ENCODE results near the gene MFSD2A. TPM values are rescaled to one million over a fixed set of nuclear protein-coding genes. Genes with fewer than 3 reads are reported as not detected.
A peak's percentile ranks its signal among the peaks of the same experiment; 100 is the strongest.

MFSD2A gene
- polyA plus RNA-seq, 1 of the 3 experiments (the other 2 are of a cell fraction) = 6.3 TPM

- Histone ChIP-seq H3F3A (replicated peaks; ENCODE audit: insufficient read depth) (no peaks in the 10 kb centered on the region), H3K36me3 (replicated peaks in 1 of 2; ENCODE audit: control insufficient read depth in 1 of 2, insufficient read depth in 2 of 2, low read length in 1 of 2) (no peaks in the 10 kb centered on the region), H3K79me2 (ENCODE audit: insufficient read depth) (peaks cover 8% of the 10 kb centered on the region; the same call in 1 of the 2 replicates), H3K9ac (no peak overlapping the region), H3K4me2 (no peak overlapping the region), H3K4me3 (ENCODE audit: low read depth in 2 of 2, low read length in 1 of 2) (no peak overlapping the region), H3K4me1 (ENCODE audit: control insufficient read depth in 1 of 2, insufficient read depth in 2 of 2, low read depth in 1 of 2, low read length in 1 of 2) (peaks cover 0 to 23% of the 10 kb centered on the region in 2 experiments; a peak in 1 of 4 replicates), H3K27ac (ENCODE audit: low read depth in 2 of 2, low read length in 1 of 2) (no peak overlapping the region), H4K20me1 (ENCODE audit: insufficient read depth) (no peaks in the 10 kb centered on the region), H2AFZ (ENCODE audit: low read depth) (no peak overlapping the region), H3K9me2 (no peaks in the 10 kb centered on the region), H3K9me3 (no peaks in the 10 kb centered on the region), H3K27me3 (ENCODE audit: insufficient read depth) (no peaks in the 10 kb centered on the region)
- WGBS (ENCODE audit: low lambda C conversion rate) = 90% methylated on average over 3 of the region's 3 CpGs
- TF ChIP-seq EP300 (IDR thresholded peaks at IDR 0.05; ENCODE audit: borderline replicate concordance in 1 of 2, low read depth in 1 of 2, low read length in 1 of 2) (no peak), GABPA (IDR thresholded peaks at IDR 0.05; ENCODE audit: low read depth) (no peak), FOSL2 (IDR thresholded peaks at IDR 0.05; ENCODE audit: borderline replicate concordance, low read depth) (no peak), TEAD4 (IDR thresholded peaks at IDR 0.05; ENCODE audit: borderline replicate concordance, insufficient read depth) (no peak), NRF1 (IDR thresholded peaks at IDR 0.05; ENCODE audit: low read depth, low read length) (no peak), TAF1 (IDR thresholded peaks at IDR 0.05; ENCODE audit: borderline replicate concordance, low read depth, low read length) (no peak), RFX5 (IDR thresholded peaks at IDR 0.05; ENCODE audit: low read length) (no peak), FOXJ3 (CRISPR knock-in tag; IDR thresholded peaks at IDR 0.05) (no peak), ELF1 (IDR thresholded peaks at IDR 0.05) (no peak)
- TF ChIP-seq, protein P1, sequence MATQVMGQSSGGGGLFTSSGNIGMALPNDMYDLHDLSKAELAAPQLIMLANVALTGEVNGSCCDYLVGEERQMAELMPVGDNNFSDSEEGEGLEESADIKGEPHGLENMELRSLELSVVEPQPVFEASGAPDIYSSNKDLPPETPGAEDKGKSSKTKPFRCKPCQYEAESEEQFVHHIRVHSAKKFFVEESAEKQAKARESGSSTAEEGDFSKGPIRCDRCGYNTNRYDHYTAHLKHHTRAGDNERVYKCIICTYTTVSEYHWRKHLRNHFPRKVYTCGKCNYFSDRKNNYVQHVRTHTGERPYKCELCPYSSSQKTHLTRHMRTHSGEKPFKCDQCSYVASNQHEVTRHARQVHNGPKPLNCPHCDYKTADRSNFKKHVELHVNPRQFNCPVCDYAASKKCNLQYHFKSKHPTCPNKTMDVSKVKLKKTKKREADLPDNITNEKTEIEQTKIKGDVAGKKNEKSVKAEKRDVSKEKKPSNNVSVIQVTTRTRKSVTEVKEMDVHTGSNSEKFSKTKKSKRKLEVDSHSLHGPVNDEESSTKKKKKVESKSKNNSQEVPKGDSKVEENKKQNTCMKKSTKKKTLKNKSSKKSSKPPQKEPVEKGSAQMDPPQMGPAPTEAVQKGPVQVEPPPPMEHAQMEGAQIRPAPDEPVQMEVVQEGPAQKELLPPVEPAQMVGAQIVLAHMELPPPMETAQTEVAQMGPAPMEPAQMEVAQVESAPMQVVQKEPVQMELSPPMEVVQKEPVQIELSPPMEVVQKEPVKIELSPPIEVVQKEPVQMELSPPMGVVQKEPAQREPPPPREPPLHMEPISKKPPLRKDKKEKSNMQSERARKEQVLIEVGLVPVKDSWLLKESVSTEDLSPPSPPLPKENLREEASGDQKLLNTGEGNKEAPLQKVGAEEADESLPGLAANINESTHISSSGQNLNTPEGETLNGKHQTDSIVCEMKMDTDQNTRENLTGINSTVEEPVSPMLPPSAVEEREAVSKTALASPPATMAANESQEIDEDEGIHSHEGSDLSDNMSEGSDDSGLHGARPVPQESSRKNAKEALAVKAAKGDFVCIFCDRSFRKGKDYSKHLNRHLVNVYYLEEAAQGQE (IDR thresholded peaks at IDR 0.05; ENCODE audit: low read depth, low read length) = no peak
- DNase-seq = no peak
- ChIA-PET POLR2A (no interaction called here), CTCF (interaction anchor here (0.8 to 2.4 kb wide), 3 partner anchors 21 to 135 kb away, joined by 3 to 10 read pairs (median 3); no protein-coding TSS in a partner anchor)
Observed at GRCh38 chr1:39951926-39952325, 3.0 kb upstream of the MFSD2A start.

- Histone ChIP-seq H2AFZ (ENCODE audit: low read depth) (no peak overlapping the region), H3K4me2 (no peak overlapping the region), H3F3A (replicated peaks; ENCODE audit: insufficient read depth) (no peaks in the 10 kb centered on the region), H4K20me1 (ENCODE audit: insufficient read depth) (no peaks in the 10 kb centered on the region), H3K27me3 (ENCODE audit: insufficient read depth) (no peaks in the 10 kb centered on the region), H3K27ac (ENCODE audit: low read depth in 2 of 2, low read length in 1 of 2) (no peak overlapping the region), H3K9me3 (no peaks in the 10 kb centered on the region), H3K4me3 (ENCODE audit: low read depth in 2 of 2, low read length in 1 of 2) (no peak overlapping the region), H3K9ac (no peak overlapping the region), H3K9me2 (no peaks in the 10 kb centered on the region), H3K4me1 (ENCODE audit: control insufficient read depth in 1 of 2, insufficient read depth in 2 of 2, low read depth in 1 of 2, low read length in 1 of 2) (peaks cover 0 to 23% of the 10 kb centered on the region in 2 experiments; a peak in 1 of 4 replicates), H3K79me2 (ENCODE audit: insufficient read depth) (peaks cover 8% of the 10 kb centered on the region; the same call in 1 of the 2 replicates), H3K36me3 (replicated peaks in 1 of 2; ENCODE audit: control insufficient read depth in 1 of 2, insufficient read depth in 2 of 2, low read length in 1 of 2) (no peaks in the 10 kb centered on the region)
- DNase-seq = peak; percentile 42
- ChIA-PET CTCF (interaction anchor here (0.9 kb wide), 1 partner anchor 33 kb away, joined by 3 read pairs; no protein-coding TSS in a partner anchor), POLR2A (no interaction called here)
- 76% methylated on average over 8 of the region's 8 CpGs for WGBS (ENCODE audit: low lambda C conversion rate)
- TF ChIP-seq FOXM1 (IDR thresholded peaks at IDR 0.05; ENCODE audit: low read depth) (no peak), EZH2phosphoT487 (IDR thresholded peaks at IDR 0.05; ENCODE audit: borderline replicate concordance, low read depth) (no peak), NRF1 (IDR thresholded peaks at IDR 0.05; ENCODE audit: low read depth, low read length) (no peak), CTCF (IDR thresholded peaks at IDR 0.05) (no peak), NFIC (IDR thresholded peaks at IDR 0.05; ENCODE audit: borderline replicate concordance) (no peak), FOXJ3 (CRISPR knock-in tag; IDR thresholded peaks at IDR 0.05) (no peak), ELF1 (IDR thresholded peaks at IDR 0.05) (no peak), YY1 (IDR thresholded peaks at IDR 0.05; ENCODE audit: low read depth) (no peak), FOSL2 (IDR thresholded peaks at IDR 0.05; ENCODE audit: borderline replicate concordance, low read depth) (no peak), CHD2 (IDR thresholded peaks at IDR 0.05; ENCODE audit: low read length, partially characterized antibody) (no peak), RFX5 (IDR thresholded peaks at IDR 0.05; ENCODE audit: low read length) (no peak), SMC3 (IDR thresholded peaks at IDR 0.05; ENCODE audit: low read depth, low read length) (no peak), RXRA (IDR thresholded peaks at IDR 0.05; ENCODE audit: borderline replicate concordance, low read depth) (no peak)
- TF ChIP-seq, protein P2, sequence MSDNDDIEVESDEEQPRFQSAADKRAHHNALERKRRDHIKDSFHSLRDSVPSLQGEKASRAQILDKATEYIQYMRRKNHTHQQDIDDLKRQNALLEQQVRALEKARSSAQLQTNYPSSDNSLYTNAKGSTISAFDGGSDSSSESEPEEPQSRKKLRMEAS (IDR thresholded peaks at IDR 0.05; ENCODE audit: low read depth) = no peak
- TF ChIP-seq, protein P3, sequence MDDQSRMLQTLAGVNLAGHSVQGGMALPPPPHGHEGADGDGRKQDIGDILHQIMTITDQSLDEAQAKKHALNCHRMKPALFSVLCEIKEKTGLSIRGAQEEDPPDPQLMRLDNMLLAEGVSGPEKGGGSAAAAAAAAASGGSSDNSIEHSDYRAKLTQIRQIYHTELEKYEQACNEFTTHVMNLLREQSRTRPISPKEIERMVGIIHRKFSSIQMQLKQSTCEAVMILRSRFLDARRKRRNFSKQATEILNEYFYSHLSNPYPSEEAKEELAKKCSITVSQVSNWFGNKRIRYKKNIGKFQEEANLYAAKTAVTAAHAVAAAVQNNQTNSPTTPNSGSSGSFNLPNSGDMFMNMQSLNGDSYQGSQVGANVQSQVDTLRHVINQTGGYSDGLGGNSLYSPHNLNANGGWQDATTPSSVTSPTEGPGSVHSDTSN (IDR thresholded peaks at IDR 0.05) = no peak
Observed at GRCh38 chr1:39952359-39953110, 2.4 kb upstream of the MFSD2A start.

Measured in SK-N-SH (cell line).